Activated naive CD8-positive, alpha-beta T cell (primary cell): ENCODE measurements around the gene CST4.

Experiments used
- H3K27ac Mint-ChIP-seq: one replicate; pipeline ENCODE4 v1.8.0; 2021; ENCODE audit warnings: mixed read lengths
- H3K27me3 Mint-ChIP-seq: one replicate; pipeline ENCODE4 v1.8.0; 2021; ENCODE audit warnings: mixed read lengths
- H3K36me3 Mint-ChIP-seq: one replicate; pipeline ENCODE4 v1.8.0; 2021; ENCODE audit warnings: mixed read lengths
- H3K4me1 Mint-ChIP-seq: one replicate; pipeline ENCODE4 v1.8.0; 2021; ENCODE audit warnings: low read depth, mixed read lengths
- H3K4me3 Mint-ChIP-seq: one replicate; pipeline ENCODE4 v1.8.0; 2021; ENCODE audit warnings: mild to moderate bottlenecking, mixed read lengths
- H3K9me3 Mint-ChIP-seq: one replicate; pipeline ENCODE4 v1.8.0; 2021; ENCODE audit warnings: low read depth, mixed read lengths

The CST4 gene

GRCh38 chr20:23647346-23647745, 41.5 kb downstream of the CST4 start:
- Mint-ChIP-seq H3K36me3 (no peaks in the 10 kb centered on the region), H3K27me3 (no peaks in the 10 kb centered on the region), H3K9me3 (no peaks in the 10 kb centered on the region), H3K4me1 (peaks cover 2% of the 10 kb centered on the region), H3K27ac (no peak overlapping the region), H3K4me3 (no peak overlapping the region)

GRCh38 chr20:23646106-23646873, 42.5 kb downstream of the CST4 start:
- no peaks in the 10 kb centered on the region for H3K27me3 Mint-ChIP-seq

GRCh38 chr20:23645575-23645974, 43.3 kb downstream of the CST4 start:
- H3K27ac Mint-ChIP-seq = no peak overlapping the region
- H3K27me3 Mint-ChIP-seq = no peaks in the 10 kb centered on the region
- no peaks in the 10 kb centered on the region for H3K9me3 Mint-ChIP-seq
- no peaks in the 10 kb centered on the region for H3K36me3 Mint-ChIP-seq
- H3K4me1 Mint-ChIP-seq = peaks cover 2% of the 10 kb centered on the region
- H3K4me3 Mint-ChIP-seq = no peak overlapping the region

More at GRCh38 chr20:23646106-23646873, 42.5 kb downstream of the CST4 start:
- H3K4me1 Mint-ChIP-seq = peaks cover 2% of the 10 kb centered on the region
- no peaks in the 10 kb centered on the region for H3K36me3 Mint-ChIP-seq
- H3K4me3 Mint-ChIP-seq = no peak overlapping the region
- H3K9me3 Mint-ChIP-seq = no peaks in the 10 kb centered on the region
- H3K27ac Mint-ChIP-seq = no peak overlapping the region

GRCh38 chr20:23644164-23644563, 44.7 kb downstream of the CST4 start:
- Mint-ChIP-seq H3K4me1 (peaks cover 2% of the 10 kb centered on the region), H3K27me3 (peaks cover 5% of the 10 kb centered on the region), H3K27ac (no peak overlapping the region), H3K4me3 (no peak overlapping the region), H3K9me3 (no peaks in the 10 kb centered on the region), H3K36me3 (no peaks in the 10 kb centered on the region)

- Mint-ChIP-seq H3K27ac (no peak overlapping the region), H3K36me3 (no peaks in the 10 kb centered on the region), H3K4me3 (no peak overlapping the region), H3K9me3 (no peaks in the 10 kb centered on the region), H3K27me3 (peaks cover 5% of the 10 kb centered on the region), H3K4me1 (peaks cover 2% of the 10 kb centered on the region)
Measured at GRCh38 chr20:23643659-23644058, 45.2 kb downstream of the CST4 start.

- no peaks in the 10 kb centered on the region for H3K9me3 Mint-ChIP-seq
- peaks cover 2% of the 10 kb centered on the region for H3K4me1 Mint-ChIP-seq
- H3K27ac Mint-ChIP-seq = no peak overlapping the region
- H3K27me3 Mint-ChIP-seq = peaks cover 5% of the 10 kb centered on the region
- H3K36me3 Mint-ChIP-seq = no peaks in the 10 kb centered on the region
- H3K4me3 Mint-ChIP-seq = no peak overlapping the region
Measured at GRCh38 chr20:23641936-23642751, 46.7 kb downstream of the CST4 start.

- Mint-ChIP-seq H3K27ac (no peak overlapping the region), H3K9me3 (no peaks in the 10 kb centered on the region), H3K4me1 (peaks cover 5% of the 10 kb centered on the region), H3K4me3 (no peak overlapping the region), H3K36me3 (no peaks in the 10 kb centered on the region), H3K27me3 (peaks cover 12% of the 10 kb centered on the region)
Measured at GRCh38 chr20:23640671-23641667, 47.9 kb downstream of the CST4 start.

GRCh38 chr20:23640018-23640601, 48.7 kb downstream of the CST4 start:
- no peaks in the 10 kb centered on the region for H3K9me3 Mint-ChIP-seq
- H3K4me1 Mint-ChIP-seq = peaks cover 5% of the 10 kb centered on the region
- no peaks in the 10 kb centered on the region for H3K36me3 Mint-ChIP-seq
- no peak overlapping the region for H3K4me3 Mint-ChIP-seq
- H3K27me3 Mint-ChIP-seq = peaks cover 12% of the 10 kb centered on the region
- H3K27ac Mint-ChIP-seq = no peak overlapping the region

- Mint-ChIP-seq H3K27me3 (peaks cover 12% of the 10 kb centered on the region), H3K36me3 (no peaks in the 10 kb centered on the region), H3K27ac (no peak overlapping the region), H3K4me3 (no peak overlapping the region), H3K9me3 (no peaks in the 10 kb centered on the region), H3K4me1 (peaks cover 5% of the 10 kb centered on the region)
Measured at GRCh38 chr20:23639490-23639958, 49.3 kb downstream of the CST4 start.

- no peaks in the 10 kb centered on the region for H3K36me3 Mint-ChIP-seq
Measured at GRCh38 chr20:23638309-23638708, 50.5 kb downstream of the CST4 start.

GRCh38 chr20:23637282-23638221, 51.3 kb downstream of the CST4 start, which contains the start of gene CST3:
TSS of gene CST3 (minus strand) at chr20:23637955. CDS start at chr20:23637862, 93 bp downstream.
- Mint-ChIP-seq H3K9me3 (no peaks in the 10 kb centered on the region), H3K27ac (no peak within 1 kb of the TSS), H3K4me1 (peaks cover 4% of the 10 kb centered on the region), H3K4me3 (no peak within 1 kb of the TSS), H3K36me3 (no peaks in the 10 kb centered on the region), H3K27me3 (peaks cover 12% of the 10 kb centered on the region)

More at GRCh38 chr20:23638309-23638708, 50.5 kb downstream of the CST4 start:
- H3K9me3 Mint-ChIP-seq = no peaks in the 10 kb centered on the region
- no peak overlapping the region for H3K4me3 Mint-ChIP-seq
- no peak overlapping the region for H3K27ac Mint-ChIP-seq
- H3K4me1 Mint-ChIP-seq = peaks cover 4% of the 10 kb centered on the region
- H3K27me3 Mint-ChIP-seq = peaks cover 12% of the 10 kb centered on the region

- Mint-ChIP-seq H3K4me3 (no peak overlapping the region), H3K36me3 (no peaks in the 10 kb centered on the region), H3K9me3 (no peaks in the 10 kb centered on the region), H3K4me1 (peaks cover 4% of the 10 kb centered on the region), H3K27ac (no peak overlapping the region), H3K27me3 (peaks cover 12% of the 10 kb centered on the region)
Measured at GRCh38 chr20:23636908-23637281, 51.9 kb downstream of the CST4 start.

- H3K9me3 Mint-ChIP-seq = no peaks in the 10 kb centered on the region
- H3K4me3 Mint-ChIP-seq = no peak overlapping the region
- H3K27ac Mint-ChIP-seq = no peak overlapping the region
- no peaks in the 10 kb centered on the region for H3K36me3 Mint-ChIP-seq
- H3K27me3 Mint-ChIP-seq = peaks cover 12% of the 10 kb centered on the region
- peaks cover 4% of the 10 kb centered on the region for H3K4me1 Mint-ChIP-seq
Measured at GRCh38 chr20:23636182-23636907, 52.5 kb downstream of the CST4 start.
